Measurements from ENCODE around the gene C14orf180. TPM values are rescaled to one million over a fixed set of nuclear protein-coding genes. Genes with fewer than 3 reads are reported as not detected.

C14orf180 gene
- total and polyA plus RNA-seq, 5 donors = 56.5 to 153 (median 107) TPM

- ATAC-seq (no peak), DNase-seq (peak in 1 of 3 donors; percentile 12)
- H3K4me1 ChIP-seq (ENCODE audit: control insufficient read depth, insufficient read depth, low read length) = no peaks in the 10 kb centered on the region
- no peaks in the 10 kb centered on the region for H3K27me3 ChIP-seq (ENCODE audit: control insufficient read depth, insufficient read depth)
- H3K9me3 ChIP-seq (ENCODE audit: control insufficient read depth, low read length) = no peaks in the 10 kb centered on the region
- H3K27ac ChIP-seq (ENCODE audit: low read length) = no peak overlapping the region
- 76% methylated on average over 6 of the region's 6 CpGs for WGBS
- H3K4me3 ChIP-seq (ENCODE audit: low read length) = no peak overlapping the region
- intact Hi-C loops (cut with DNase I) = no loop called here
These were observed 16.4 kb downstream of the C14orf180 start for GRCh38 chr14:104595911-104596450.

DNA sequence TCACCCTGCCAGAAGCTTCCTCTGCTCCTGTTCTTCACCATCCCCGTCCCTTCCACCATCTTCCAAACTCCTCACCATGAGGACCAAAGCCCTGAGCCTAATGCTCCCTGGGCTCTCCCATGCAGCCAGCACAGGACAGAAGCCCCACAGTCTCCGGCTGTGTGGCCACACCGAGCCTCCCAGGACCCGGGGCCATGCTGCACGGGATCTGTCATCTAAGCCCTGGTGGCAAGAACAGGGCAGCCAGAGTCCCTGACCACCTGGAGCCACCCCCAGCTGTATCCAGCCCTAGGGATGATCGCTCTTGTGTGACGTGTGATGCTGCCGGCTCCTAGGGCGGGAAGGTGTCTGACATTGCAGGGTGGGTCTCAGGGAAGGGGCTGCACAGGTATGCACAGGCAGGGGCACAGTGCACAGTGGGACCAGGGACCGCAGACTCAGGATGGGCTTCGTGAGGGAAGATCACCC lies 16.9 kb downstream of the C14orf180 start:
- no peaks in the 10 kb centered on the region for H3K4me1 ChIP-seq (ENCODE audit: control insufficient read depth, insufficient read depth, low read length)
- no peaks in the 10 kb centered on the region for H3K9me3 ChIP-seq (ENCODE audit: control insufficient read depth, low read length)
- 84% methylated on average over 11 of the region's 11 CpGs for WGBS
- no peaks in the 10 kb centered on the region for H3K27me3 ChIP-seq (ENCODE audit: control insufficient read depth, insufficient read depth)
- DNase-seq (peak in 1 of 3 donors; percentile 53), ATAC-seq (no peak)
- no peak overlapping the region for H3K4me3 ChIP-seq (ENCODE audit: low read length)
- no peak overlapping the region for H3K27ac ChIP-seq (ENCODE audit: low read length)
- intact Hi-C loops (cut with DNase I) = no loop called here

DNA sequence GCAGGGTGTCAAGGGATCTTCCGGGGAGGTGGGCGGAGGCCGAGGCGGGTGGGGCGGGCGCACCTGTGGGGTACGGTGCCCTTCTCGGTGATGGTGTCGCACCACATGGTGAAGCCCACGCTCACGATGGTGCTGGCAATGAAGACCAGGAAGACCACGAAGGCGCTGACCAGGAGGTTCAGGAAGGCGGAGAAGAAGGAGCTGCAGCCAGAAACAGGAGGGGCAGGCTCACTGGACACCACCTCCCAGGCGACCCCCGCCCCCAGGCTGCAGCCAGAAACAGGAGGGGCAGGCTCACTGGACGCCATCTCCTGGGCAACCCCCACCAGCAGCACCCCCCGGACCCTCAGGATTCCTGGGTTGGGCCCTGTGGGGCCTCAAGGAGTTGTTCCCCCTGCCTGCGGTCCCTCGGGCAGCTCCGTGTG lies 17.4 kb downstream of the C14orf180 start:
- H3K27ac ChIP-seq (ENCODE audit: low read length) = no peak overlapping the region
- peak in 1 of 3 donors; percentile 59 for DNase-seq
- 91% methylated on average over 21 of the region's 21 CpGs for WGBS
- no peak overlapping the region for H3K4me3 ChIP-seq (ENCODE audit: low read length)
- no peaks in the 10 kb centered on the region for H3K4me1 ChIP-seq (ENCODE audit: control insufficient read depth, insufficient read depth, low read length)
- H3K9me3 ChIP-seq (ENCODE audit: control insufficient read depth, low read length) = no peaks in the 10 kb centered on the region
- H3K27me3 ChIP-seq (ENCODE audit: control insufficient read depth, insufficient read depth) = no peaks in the 10 kb centered on the region
- intact Hi-C loops (cut with DNase I) = no loop called here
- ATAC-seq = no peak

DNA sequence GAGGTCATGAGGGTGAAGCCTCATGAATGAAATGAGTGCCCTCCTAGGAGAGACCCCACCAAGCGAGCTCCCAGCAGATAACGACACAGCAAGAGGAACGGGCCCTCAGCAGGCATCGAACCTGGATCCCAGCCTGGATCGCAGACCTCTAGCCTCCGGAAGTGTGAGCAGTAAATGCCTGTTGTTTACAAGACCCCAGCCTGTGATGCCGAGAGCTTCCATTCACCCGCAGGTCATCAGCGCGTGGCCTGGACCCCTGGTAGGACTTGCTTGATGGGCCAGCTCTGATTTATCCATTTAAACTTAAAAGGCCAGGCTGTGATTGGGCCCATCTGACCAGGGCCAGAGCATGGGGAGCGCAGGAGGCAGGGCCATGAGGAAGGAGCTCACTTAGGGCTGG lies 18.0 kb downstream of the C14orf180 start:
- no peak overlapping the region for H3K27ac ChIP-seq (ENCODE audit: low read length)
- no peaks in the 10 kb centered on the region for H3K9me3 ChIP-seq (ENCODE audit: control insufficient read depth, low read length)
- no peak for DNase-seq
- no peak for ATAC-seq
- 86% methylated on average over 11 of the region's 11 CpGs for WGBS
- no peak overlapping the region for H3K4me3 ChIP-seq (ENCODE audit: low read length)
- no peaks in the 10 kb centered on the region for H3K27me3 ChIP-seq (ENCODE audit: control insufficient read depth, insufficient read depth)
- intact Hi-C loops (cut with DNase I) = no loop called here
- H3K4me1 ChIP-seq (ENCODE audit: control insufficient read depth, insufficient read depth, low read length) = no peaks in the 10 kb centered on the region

DNA sequence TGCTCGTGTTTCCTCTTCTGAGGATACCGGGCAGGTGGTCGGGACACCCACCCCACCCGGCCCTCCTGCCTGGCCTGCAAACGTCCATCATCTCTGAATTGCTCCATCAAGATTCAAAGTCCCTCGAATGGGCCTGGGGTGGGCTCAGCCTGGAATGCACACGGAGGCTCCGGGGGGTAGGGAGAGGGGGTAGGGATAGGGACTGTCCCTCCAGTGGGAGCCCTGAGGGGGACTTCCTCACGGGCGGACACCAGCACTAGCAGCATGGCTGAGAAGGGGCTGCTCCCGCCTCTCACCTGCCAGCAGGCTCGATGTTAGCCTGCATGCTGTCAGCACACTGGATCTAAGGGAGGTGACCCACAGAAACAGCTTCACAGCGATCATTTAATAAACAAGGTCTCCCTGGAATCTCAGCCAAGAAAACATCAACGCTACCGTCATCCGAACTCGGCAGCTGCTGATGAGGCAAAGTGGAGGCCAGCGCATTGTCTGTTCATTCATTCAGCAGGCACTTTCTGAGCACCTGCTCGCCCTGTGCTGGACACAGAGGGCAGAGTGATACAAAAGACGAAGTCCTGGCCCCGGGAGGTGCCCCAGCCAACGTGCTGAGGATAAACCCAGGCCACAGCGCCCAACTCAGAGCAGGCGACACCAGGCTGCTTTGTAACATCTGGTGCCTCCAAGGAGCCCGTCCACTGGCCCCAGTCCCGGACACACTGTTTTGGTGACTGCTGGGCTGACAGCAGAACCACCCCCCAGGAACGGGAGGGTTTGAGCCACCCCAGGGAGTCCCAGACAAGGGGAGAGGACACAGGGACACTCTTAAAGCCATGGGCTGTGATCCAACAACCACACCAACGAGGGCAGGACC lies 18.7 kb downstream of the C14orf180 start:
- intact Hi-C loops (cut with DNase I) = no loop called here
- 37% methylated on average over 28 of the region's 28 CpGs for WGBS

GRCh38 chr14:104598910-104599273 lies 19.3 kb downstream of the C14orf180 start:
- H3K9me3 ChIP-seq (ENCODE audit: control insufficient read depth, low read length) = no peaks in the 10 kb centered on the region
- intact Hi-C loops (cut with DNase I) = no loop called here
- DNase-seq (no peak), ATAC-seq (no peak)
- WGBS = 78% methylated on average over 12 of the region's 12 CpGs
- no peaks in the 10 kb centered on the region for H3K27me3 ChIP-seq (ENCODE audit: control insufficient read depth, insufficient read depth)
- H3K4me3 ChIP-seq (ENCODE audit: low read length) = no peak overlapping the region
- no peaks in the 10 kb centered on the region for H3K4me1 ChIP-seq (ENCODE audit: control insufficient read depth, insufficient read depth, low read length)
- no peak overlapping the region for H3K27ac ChIP-seq (ENCODE audit: low read length)

More for the DNA sequence above, 18.7 kb downstream of the C14orf180 start:
- DNase-seq = peak in 1 of 3 donors; percentile 51
- no peak for ATAC-seq
- Histone ChIP-seq H3K27me3 (ENCODE audit: control insufficient read depth, insufficient read depth) (no peaks in the 10 kb centered on the region), H3K4me3 (ENCODE audit: low read length) (no peak overlapping the region), H3K9me3 (ENCODE audit: control insufficient read depth, low read length) (no peaks in the 10 kb centered on the region), H3K4me1 (ENCODE audit: control insufficient read depth, insufficient read depth, low read length) (no peaks in the 10 kb centered on the region), H3K27ac (ENCODE audit: low read length) (no peak overlapping the region)

DNA sequence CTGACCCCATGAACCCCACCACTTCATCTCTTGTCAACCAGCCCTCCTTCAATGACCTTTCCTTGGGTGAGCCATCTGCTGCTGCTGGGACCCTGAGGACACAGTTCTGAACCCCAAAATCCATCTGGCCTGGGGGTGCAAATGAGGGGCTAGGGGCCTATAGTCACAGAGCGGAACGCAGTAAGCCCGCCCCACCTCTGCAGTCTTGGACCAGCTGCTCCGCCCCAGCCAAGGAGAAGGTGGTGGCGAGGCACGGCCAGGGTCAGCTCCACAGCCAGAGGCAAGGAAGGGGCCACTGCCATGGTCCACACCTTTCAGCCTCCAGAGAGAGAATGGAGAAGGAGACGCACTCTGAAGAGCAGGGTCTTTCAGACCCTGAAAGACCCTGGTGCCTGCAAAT lies 19.9 kb downstream of the C14orf180 start:
- WGBS = 92% methylated on average over 7 of the region's 7 CpGs
- intact Hi-C loops (cut with DNase I) = no loop called here
- Histone ChIP-seq H3K4me1 (ENCODE audit: control insufficient read depth, insufficient read depth, low read length) (no peaks in the 10 kb centered on the region), H3K27me3 (ENCODE audit: control insufficient read depth, insufficient read depth) (no peaks in the 10 kb centered on the region), H3K27ac (ENCODE audit: low read length) (no peak overlapping the region), H3K4me3 (ENCODE audit: low read length) (no peak overlapping the region), H3K9me3 (ENCODE audit: control insufficient read depth, low read length) (no peaks in the 10 kb centered on the region)
- DNase-seq (no peak), ATAC-seq (no peak)

DNA sequence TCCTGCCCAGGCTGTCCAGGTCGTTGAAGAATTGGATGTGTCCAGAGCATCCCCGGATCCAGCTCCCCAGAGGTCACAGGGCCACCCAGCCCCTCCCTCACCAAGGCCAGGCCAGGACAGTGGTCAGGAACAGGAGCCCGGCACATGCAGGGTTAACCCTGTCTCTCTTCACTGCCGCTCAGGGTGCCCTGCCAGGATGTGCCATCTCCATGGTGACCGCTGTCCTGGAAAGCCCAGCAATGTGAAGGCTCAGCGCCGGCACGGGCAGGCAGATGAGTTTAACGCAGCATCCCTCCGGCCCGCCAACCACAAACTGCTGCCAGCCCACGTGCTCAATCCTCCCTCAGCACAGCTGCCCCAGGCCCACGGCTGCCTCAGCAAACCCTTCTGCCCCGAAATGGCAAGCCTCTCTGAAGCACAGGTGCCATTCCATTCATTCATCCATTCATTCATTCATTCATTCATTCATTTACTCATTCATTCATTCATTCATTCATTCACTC lies 20.6 kb downstream of the C14orf180 start:
- DNase-seq = peak in 2 of 3 donors; percentile 40 to 58
- no peak for ATAC-seq
- Histone ChIP-seq H3K9me3 (ENCODE audit: control insufficient read depth, low read length) (no peaks in the 10 kb centered on the region), H3K27ac (ENCODE audit: low read length) (no peak overlapping the region), H3K4me1 (ENCODE audit: control insufficient read depth, insufficient read depth, low read length) (no peaks in the 10 kb centered on the region), H3K27me3 (ENCODE audit: control insufficient read depth, insufficient read depth) (no peaks in the 10 kb centered on the region), H3K4me3 (ENCODE audit: low read length) (no peak overlapping the region)
- intact Hi-C loops (cut with DNase I) = no loop called here
- 16% methylated on average over 14 of the region's 14 CpGs for WGBS

DNA sequence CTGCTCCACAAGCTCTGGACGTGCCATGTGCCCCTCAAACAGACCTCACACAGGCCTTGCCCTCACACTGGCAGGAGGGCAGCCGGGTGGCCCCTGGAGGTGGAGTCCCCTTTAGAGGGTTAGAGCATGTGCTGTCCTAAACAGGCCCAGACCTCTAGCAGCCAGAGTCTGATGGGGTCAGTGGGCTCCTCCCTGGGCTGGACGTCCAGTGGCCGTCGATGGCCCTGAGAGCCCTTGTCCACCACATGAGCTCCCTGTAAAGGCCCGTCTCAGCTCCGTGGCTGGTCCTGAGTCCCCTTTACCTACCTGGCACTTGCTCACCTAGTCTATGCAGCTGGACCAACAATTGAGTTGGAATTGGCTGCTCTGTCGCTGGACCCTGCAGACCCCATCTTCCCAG lies 21.2 kb downstream of the C14orf180 start:
- Histone ChIP-seq H3K9me3 (ENCODE audit: control insufficient read depth, low read length) (no peaks in the 10 kb centered on the region), H3K27ac (ENCODE audit: low read length) (no peak overlapping the region), H3K27me3 (ENCODE audit: control insufficient read depth, insufficient read depth) (no peaks in the 10 kb centered on the region), H3K4me3 (ENCODE audit: low read length) (no peak overlapping the region), H3K4me1 (ENCODE audit: control insufficient read depth, insufficient read depth, low read length) (no peaks in the 10 kb centered on the region)
- intact Hi-C loops (cut with DNase I) = no loop called here
- 85% methylated on average over 8 of the region's 8 CpGs for WGBS
- DNase-seq (peak in 1 of 3 donors; percentile 40), ATAC-seq (no peak)

DNA sequence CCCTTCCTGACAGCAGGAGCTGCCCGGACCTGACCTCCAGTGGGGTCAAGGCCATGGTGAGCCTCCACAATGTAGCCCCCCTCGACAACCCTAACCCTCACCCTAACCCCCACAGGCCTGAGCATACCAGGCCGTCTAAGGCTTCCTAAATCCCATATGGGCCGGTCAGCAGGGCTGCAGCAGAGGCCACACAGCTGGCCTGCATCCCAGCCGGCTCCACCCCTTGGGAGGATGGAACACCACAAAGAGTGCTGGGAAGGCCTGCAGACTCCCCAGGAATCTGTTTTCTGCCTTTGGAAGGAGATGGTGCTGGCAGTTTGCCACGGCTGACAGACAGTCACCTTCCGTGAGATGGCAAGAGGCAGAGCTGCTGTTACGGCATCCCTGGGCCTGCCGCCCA lies 22.2 kb downstream of the C14orf180 start:
- Histone ChIP-seq H3K4me1 (ENCODE audit: control insufficient read depth, insufficient read depth, low read length) (no peaks in the 10 kb centered on the region), H3K27ac (ENCODE audit: low read length) (no peak overlapping the region), H3K4me3 (ENCODE audit: low read length) (no peak overlapping the region), H3K27me3 (ENCODE audit: control insufficient read depth, insufficient read depth) (no peaks in the 10 kb centered on the region), H3K9me3 (ENCODE audit: control insufficient read depth, low read length) (no peaks in the 10 kb centered on the region)
- no peak for ATAC-seq
- intact Hi-C loops (cut with DNase I) = no loop called here
- DNase-seq = peak in 2 of 3 donors; percentile 50 to 59
- 35% methylated on average over 9 of the region's 9 CpGs for WGBS

DNA sequence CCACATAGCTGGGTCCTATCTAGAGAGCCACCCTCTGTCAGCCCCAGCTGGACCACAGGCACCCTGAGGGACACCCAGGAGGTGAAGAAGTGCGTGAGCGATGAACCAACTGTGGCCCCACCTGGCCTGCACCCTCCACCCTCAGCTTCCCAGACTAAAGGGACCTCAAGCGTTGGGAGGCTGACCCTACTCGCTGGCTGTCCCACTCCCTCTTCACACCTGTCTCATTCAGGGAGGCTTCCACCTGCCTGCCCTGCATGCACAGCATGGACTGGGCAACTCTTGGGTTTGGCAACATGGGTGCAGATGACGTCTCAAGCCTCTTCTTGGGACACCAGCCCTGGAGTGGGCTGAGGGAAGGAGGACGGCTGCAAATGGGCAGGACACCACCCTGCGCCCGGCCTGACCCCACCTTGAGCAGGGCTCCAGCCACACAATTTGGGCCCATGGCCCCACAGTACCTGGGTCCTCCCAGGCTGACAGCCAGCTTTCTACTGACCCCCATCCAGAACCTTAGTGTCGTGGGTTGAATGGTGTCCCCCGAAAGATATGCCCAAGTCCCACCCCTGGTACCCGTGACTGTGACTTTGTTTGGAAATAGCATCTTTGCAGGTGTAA lies 22.9 kb downstream of the C14orf180 start:
- ATAC-seq = no peak
- DNase-seq = peak in 1 of 3 donors; percentile 38
- 88% methylated on average over 11 of the region's 11 CpGs for WGBS

More for the DNA sequence above, 22.9 kb downstream of the C14orf180 start:
- no peak overlapping the region for H3K27ac ChIP-seq (ENCODE audit: low read length)
- H3K9me3 ChIP-seq (ENCODE audit: control insufficient read depth, low read length) = no peaks in the 10 kb centered on the region
- H3K4me3 ChIP-seq (ENCODE audit: low read length) = no peak overlapping the region
- intact Hi-C loops (cut with DNase I) = no loop called here
- H3K27me3 ChIP-seq (ENCODE audit: control insufficient read depth, insufficient read depth) = no peaks in the 10 kb centered on the region
- no peaks in the 10 kb centered on the region for H3K4me1 ChIP-seq (ENCODE audit: control insufficient read depth, insufficient read depth, low read length)
